NCI-H510A treated with DMSO at 0.1 percent for 48 hours (cell line): Measurements from ENCODE around the gene AOPEP.
A peak's percentile ranks its signal among the peaks of the same experiment; 100 is the strongest.

Experiments
- DNase-seq: peaks from one replicate; lab custom pipeline; 2025; lab: John Stamatoyannopoulos, UW

AOPEP gene

DNA sequence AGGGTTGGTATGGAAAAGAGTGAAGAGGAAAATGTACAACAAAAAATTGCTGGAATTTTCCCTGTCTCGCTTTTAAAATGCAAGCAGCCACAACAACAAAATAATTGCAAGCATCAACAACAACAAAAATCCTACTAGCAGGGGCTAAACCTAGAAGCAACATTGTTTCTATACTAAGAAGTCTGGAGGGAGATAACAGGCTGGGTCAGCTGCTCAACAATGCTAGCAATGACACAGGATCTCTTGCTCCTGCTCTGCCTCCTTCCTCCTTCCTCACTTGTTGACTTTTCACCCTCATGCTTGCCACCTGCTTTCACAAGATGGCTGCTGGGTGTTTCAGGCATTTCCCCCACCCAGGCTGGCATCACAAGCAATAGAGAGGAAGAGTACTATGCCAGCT lies 7.6 kb upstream of the AOPEP start:
- DNase-seq: no peak

DNA sequence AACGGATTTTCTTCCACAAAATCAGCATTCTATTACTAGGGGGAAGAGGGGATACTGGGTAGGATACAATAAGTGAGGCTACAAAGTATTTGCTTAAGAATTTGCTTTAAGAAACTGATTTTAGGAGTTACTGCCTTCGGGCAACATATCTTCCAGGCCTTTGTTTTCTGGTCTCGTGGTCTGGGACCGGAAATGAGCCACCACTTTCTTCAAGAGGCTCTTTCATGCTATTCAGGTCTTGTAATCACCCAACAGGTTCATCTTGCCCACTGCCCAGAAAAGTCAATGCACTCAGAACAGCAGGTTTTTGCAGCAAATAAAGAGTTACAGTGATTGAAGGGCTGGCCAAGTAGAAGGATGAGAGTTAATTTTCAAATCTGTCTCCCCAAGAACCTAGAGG lies 6.6 kb upstream of the AOPEP start:
- DNase-seq: no peak

DNA sequence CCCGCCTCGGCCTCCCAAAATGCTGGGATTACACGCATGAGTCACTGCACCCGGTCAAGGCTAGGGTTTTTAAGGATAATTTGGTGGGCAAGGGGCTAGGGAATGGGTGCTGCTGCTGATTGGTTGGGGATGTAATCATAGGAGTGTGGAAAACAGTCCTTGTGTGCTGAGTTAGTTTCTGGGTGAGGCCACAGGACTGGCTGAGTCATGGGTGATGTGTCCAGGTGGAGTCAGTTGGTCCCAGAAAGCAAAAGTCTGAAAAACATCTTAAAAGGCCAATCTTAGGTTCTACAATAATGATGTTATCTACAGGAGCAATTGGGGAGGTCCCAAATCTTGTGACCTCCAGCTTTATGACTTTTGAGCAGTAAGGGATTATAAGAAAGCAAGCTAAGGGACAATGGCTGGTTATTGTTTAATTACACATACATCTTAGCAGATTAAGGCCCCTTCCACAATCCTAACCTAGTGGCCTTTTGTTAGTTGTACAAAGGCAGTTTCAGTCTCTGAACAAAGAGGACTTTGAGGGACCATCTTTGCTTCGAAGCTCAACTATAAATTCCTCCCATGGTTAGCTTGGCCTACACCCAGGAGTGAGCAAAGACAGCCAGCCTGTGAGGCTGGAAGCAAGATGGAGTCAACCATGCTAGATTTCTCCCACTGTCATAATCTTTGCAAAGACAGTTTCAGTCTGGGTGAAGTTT lies 5.5 kb upstream of the AOPEP start:
- DNase-seq: no peak

DNA sequence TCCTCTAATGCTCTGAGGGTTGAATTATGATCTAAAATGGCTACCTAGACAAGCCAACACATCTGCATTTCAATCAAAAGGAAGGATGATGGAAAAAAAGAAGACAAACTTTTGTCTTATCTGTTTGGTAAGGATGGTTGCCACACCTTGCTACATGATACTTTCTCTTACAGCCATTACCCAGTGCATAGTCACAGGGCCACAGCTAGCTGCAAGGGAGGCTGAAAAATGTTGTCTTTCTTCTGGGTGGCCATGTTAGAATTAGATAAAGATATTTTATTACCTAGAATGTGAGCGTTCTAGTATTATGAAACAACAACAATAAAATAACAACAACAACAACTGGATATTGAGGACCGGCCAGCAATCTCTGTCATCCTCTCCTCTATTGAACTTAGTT lies 4.7 kb upstream of the AOPEP start:
- no peak for DNase-seq

DNA sequence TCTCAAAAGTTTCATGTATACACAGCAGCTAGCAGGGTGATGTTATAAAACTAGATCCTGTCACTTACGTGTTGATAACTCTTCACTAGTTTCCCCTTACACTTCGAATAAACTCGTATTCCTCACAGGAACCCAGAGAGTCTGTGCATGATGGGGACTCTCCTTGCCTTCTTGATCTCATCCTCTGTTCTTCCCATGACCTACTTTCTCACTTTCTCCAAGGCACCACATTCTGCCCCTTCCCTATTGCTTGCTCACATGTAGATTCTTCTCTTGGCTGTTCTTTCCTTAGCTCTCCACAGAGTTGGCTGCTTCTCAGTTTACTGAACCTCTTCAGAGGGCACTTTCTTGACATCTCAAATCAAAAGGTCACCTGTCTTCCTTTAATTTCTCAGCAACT lies 1.2 kb upstream of the AOPEP start:
- DNase-seq: no peak

DNA sequence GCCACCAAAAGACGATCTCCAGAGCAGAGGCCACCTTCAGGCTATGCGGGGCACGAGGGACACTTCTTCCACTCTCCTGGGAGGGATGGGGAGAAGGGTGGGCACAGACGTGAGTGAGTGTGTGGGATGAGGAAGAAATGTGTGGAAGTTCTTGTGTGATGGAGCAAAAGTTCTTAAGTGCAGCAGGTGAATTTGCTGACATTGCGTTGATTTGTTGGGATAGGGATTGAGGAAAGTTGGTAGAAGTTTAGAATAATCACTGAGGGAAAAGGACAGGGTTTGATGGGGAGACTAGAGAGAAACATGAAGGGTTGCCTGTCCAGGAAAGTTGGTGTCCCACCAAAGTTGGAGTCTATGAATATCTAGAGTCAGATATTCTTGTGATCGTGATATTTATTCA lies 2.2 kb downstream of the AOPEP start:
- DNase-seq: no peak

DNA sequence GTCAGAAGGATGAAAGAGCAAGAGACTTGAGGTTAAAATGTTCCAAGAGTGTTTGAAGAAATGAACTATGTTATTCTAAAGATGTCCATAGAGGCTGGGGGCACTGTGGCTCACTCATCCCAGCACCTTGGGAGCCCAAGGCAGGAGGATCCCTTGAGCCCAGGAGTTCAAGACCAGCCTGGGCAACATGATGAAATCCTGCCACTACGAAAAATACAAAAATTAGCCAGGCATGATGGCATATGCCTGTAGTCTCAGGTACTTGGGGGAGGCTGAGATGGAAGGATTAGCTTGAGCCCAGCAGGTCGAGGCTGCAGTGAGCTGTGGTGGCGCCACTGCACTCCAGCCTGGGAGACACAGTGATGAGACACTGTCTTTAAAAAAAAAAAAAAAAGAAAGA lies 2.7 kb downstream of the AOPEP start:
- no peak for DNase-seq

DNA sequence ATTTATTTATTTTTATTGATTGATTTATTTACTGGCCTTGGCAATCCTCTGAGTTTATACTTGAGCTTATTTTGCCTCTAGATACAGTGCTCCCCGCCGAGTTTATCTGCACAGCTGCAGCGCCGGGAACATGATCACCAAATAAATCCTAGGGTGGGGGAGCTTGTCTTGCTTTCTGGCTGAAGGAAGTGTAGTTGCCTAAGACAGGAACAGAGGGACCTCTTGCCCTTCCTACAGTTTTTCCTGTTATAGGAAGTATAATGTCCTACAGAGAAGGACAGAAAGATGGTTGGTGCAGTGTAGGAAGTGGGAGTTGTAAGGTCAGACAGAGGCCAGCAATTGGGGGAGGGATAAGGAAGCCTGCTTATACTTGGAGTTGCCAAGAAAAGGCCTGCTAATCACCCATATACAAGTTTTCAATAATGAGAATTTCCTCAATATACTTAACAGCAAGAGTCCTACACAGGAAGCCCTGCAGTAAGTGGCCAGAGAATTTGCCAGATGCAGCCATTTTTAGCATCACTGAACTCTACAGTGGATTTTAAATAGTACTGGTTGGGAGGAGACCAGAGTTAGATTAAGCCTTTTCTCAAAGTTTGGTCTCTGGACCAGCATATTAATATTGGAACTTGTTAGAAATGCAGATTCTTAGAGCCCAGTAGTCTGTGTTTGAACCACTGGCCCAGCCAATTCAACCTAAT lies 7.7 kb downstream of the AOPEP start:
- DNase-seq: no peak

DNA sequence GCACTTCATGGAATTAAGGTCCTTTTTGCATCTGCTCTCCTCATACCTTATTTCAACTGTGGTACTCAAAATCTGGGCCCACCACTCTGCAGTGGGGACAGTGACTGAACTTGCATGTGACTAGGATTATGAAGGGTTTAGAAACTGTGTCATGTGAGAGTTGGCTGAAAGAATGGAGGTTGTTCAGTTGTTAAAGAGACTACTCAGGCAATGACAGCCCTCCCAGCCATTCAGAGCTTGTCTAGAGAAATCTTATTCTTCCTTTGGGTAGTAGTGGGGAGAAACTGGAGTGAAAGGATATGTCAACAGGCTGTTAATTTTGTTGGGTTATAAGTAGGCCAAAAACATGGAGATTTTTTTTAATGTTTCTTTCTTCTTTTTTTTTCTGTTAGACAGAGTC lies 10.3 kb downstream of the AOPEP start:
- DNase-seq: no peak

DNA sequence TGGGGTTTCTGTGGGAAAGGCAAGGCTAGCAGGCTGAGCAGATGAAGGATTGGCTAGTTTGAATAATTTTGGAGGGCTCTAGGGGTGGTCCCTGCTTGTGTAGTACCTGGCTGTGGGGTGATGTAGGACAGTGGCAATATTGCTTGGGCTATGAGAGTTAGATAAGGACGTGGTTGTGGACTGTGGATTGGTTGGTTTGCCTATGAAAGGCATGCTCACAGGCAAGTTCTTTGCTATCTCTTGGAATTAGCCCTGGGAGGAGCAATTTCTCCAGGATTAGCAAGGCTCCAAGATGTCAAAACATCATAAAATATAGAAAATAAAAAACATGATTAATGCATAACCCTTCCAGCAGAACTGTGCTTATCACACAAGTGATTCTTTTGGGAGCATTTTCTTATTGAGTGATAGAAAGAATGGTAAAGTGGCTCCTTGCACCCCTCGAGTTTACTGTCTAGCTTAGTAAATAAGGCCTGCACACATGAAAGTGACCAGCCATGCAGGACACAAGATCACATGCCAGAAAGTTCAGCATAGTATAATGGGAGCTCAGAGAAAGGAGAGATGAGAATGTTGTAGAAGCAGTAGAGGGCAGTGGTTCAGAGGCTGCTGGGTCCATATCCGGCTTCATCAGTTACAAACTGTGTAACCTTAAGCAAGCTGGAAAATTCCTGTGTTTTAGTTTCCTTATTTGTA lies 13.8 kb downstream of the AOPEP start:
- no peak for DNase-seq

DNA sequence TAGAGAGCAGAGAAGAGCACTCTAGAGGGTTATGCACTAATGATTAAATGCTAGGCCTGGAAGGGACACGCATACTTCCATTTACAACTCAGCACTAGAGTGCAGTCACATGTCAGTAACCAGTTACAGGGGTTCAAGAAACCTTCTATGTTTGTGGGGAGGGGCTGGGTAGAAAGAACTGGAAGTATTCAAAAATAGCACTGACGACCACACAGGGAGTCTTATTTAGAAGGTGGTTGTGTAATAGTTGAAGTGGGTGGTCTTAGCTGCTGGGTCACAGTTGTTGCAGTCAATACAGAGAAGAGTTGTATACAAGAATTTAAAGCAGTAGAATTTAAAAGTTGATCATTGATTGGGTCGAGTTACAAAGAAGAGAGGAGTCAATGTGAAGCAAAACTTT lies 15.4 kb downstream of the AOPEP start:
- DNase-seq: peak; percentile 87

DNA sequence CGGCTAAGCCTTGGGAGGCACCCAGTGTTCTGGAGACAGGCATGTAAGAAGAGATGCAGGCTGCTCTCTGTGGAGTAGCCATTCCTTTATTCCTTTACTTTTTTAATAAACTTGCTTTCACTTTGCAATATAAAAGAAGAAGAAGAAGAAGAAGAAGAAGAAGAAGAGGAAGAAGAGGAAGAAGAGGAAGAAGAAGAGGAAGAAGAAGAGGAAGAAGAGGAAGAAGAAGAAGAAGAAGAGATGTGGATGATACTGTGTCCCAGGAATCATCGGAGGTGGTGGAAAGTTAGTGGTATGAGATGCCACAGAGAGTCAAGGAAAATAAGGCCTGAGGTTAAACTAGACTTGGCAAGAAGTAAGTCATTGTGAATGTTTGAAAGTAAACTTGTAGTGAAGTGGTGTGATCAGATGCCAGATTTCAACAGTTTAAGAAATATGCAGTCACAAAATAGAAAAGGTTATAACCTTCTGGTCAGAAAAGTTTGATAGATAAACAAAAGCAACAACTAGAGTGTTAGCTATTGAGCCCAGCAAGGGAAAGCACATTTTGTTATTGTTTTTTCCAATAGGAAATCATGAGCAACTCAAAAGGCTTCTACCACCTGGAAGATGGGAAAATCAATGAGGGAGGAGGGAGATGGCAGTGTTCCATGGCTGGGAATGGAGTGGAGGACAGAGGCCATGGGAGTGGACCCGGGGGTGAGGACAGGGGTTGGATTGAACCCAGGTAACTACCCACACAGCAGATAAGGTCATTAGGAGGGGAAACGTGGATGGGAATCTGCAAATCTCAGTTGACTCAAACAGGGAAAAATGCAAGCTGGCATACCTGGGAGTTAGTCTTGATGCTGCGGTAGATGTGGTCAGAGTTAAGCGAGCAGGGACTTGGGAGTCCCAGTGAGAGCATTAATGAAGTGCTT lies 16.8 kb downstream of the AOPEP start:
- DNase-seq: no peak

DNA sequence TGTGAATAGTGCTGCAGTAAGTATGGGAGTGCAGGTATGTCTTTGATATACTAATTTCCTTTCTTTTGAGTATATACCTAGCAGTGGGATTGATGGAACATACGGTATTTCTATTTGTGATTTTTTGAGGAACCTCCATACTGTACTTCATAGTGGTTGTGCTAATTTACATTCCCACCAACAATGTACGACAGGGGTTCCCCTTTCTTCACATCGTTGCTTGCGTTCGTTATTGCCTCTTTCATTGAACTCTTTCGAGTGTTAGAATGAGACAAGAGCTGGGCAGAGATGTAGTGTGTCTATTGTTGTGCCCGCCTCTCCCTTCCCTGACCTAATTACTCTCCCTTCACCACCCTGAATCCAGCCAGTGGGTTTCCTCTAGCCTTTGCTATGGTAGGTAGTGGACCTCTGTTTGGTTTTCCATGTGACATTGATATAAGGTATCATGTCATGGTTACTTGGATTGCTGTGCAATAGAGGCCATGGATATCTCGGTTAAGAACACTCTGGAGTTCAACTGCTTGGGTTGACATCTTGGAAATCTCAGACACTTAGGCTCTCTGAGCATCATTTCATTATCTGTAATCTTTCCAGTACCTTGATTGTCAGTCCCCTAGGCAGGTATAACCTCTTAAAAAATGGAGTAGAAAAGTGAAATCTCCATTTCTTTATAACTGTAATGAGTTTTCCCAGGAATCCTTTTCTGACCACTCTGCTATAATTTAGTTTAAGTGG lies 19.5 kb downstream of the AOPEP start:
- DNase-seq: no peak

DNA sequence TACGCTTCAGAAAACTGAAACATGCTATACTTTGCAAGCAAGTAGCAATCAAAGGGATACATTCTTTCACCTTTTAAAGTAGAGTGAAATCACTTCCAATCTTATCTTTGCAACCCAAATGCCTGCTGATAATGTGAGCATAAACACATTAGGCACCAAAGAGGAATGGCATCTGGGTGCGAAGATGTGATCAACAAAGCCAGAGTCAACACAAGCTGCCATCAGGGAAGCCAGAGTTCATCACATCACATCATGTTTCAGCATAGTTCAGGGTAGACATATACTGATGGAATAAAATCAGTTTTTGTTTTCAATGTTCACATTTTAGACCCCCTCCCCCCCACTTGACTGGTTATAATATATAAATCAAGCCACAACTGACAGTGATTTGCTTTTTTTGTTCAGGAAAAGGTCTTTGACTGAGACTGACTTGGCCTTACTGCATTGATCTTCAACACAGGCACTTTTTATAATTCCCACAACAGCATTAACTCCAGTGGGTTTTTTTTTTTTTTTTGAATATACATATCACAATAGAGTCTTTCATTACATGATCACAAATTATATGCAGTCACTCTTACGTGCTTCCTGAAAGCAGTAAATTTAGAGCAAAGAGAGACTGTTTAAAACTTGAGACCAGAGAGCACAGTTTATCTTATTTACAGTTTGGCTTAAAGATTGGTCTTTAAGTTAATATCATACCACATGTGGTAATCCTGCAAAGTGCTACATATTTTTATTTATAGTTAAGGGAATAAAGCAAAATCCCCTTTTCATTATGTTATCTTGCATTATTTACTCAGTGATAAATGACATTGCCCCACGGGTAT lies 20.3 kb downstream of the AOPEP start:
- DNase-seq: no peak

DNA sequence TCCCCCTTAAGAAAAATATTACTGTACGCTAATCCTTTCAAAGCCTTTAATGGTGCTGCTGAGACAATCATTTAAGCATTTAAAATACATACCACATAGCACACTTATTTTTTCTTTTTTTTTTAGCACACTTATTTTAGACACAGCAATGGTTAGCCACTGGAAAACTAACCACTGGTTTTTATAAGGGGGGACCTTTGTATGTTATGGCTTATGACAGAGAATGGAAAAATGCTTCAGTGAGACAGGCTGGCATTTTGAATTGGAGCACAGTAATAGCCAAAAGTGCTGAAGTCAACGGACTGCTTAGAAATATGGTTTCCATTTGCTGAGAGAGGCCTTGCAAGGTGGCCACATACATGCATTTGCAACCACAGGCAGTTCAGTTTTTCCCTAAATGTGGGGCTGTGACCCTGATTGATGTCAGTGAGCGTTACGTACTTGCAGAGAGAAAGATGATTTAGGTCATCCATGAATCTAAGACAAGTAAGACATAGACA lies 28.5 kb downstream of the AOPEP start:
- no peak for DNase-seq

DNA sequence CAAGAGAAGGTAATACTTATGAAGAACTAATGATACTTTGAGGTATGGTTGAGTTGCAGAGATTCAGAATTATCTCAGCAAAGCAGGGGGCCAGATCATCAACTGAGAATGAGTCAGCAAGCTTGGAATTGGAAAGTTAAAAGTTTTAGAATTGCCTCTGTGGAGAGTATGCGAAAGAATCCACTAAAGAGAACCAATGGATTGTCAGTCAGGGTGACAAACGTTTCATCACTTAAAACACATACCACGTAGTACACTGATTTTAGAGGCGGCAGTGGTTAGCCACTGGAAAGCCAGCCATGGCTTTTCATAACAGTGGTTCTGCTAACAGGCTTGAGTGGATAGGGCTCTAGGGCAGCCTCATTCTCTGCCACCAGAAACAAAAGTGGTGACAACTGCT lies 30.7 kb downstream of the AOPEP start:
- no peak for DNase-seq

DNA sequence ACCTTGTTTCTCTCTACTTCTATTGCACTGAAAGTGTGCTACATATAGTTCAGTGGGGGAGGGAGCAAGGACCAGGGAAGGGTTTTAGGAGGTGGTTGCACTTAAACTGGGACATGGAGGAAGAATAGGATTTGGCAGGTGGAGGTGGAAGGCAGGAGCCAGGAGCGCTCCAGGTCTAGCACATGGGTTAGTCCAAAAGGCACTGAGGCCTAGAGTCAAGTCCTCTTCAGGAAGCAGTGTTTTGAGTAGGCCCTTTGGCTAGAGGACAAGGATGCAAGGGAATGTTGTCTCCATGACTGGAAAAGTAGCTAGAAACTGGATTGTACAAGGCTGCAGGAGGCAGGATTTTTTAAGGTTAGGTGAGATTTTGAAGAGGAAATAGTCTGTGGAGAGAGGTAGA lies 31.5 kb downstream of the AOPEP start:
- DNase-seq: no peak

DNA sequence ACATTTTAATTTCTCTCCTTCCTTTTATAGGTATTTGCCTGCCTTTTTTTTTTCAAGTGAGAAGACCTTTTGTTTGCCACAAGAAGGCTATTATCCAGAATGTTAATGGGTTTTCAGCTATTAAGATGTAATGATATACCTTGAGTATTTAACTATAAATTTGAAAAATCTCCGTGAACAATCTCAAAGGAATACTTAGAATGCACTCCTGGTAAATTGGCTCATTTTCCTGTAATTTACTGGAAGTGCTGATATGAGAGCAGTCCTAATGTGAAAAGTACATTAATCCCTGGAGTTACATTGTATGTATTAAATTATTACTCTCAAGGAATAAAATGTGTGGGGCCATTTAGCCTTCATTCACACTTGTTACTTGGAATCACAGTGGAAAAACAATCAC lies 32.4 kb downstream of the AOPEP start:
- DNase-seq: no peak

DNA sequence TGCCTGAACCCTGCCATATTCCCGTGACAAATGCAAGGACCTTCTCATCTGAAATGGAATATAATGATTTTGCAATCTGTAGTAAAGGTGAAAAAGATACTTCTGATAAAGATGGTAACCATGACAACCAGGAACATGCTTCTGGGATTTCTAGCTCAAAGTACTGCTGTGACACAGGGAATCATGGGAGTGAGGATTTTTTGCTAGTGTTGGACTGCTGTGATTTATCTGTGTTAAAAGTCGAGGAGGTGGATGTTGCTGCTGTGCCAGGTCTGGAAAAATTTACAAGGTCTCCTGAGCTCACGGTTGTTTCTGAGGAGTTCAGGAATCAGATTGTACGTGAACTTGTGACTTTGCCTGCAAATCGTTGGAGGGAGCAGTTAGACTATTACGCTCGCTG lies 33.5 kb downstream of the AOPEP start:
- DNase-seq: no peak

DNA sequence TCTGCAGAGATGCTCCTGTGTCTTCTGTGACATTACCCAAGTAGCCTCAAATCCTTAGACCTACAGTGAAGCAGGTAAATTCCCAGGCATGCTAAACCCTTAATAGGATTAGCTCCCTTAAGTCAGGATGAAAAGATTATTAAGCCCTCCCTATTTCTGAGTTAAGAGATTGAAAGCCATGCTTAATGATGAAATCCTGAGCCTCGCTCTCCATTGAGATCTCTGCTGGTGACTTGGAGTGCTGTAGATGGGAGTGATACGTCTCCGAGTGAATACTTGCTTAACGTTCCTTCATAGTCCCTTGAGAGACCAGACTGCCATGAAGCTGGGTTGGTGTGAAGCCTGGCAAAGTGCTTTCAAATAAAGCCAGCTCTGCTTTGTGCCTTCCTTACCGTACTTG lies 34.2 kb downstream of the AOPEP start:
- DNase-seq: no peak

DNA sequence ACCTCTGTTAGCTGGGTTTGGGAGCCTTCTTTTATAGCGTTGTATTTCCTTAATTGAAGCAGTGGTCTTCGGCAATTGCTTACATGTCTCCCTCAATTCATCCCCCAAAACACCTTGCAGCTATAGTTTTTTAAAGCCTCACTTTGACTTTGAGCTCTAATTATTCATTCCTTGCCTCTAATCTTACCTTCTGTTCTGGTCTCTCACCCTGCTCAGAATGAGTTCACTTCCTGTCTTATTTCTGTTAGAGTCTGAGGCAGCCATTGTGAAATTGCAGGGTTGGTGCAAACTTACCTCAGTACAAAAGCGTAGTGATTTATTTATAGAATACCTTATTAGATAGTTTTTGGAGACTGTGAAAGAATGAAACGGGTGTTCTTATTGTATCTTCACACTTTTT lies 35.0 kb downstream of the AOPEP start:
- no peak for DNase-seq
